DOHH2 (cell line): ENCODE measurements around the gene DGUOK.

ENCODE experiments used
- H3F3A ChIP-seq: fragments of 200-600 bp; sonication (generic), shearing (Covaris generic); 2 replicates; pipeline ENCODE4 v1.6.0; 2016; ENCODE audit warnings: antibody characterized with exemption, mild to moderate bottlenecking; ENCODE audit not compliant: control insufficient read depth, insufficient read depth
- H3K27ac ChIP-seq: fragments of 200-600 bp; sonication (generic); 2 replicates; pipeline ENCODE4 v1.5.1; 2014; ENCODE audit warnings: low read depth, mild to moderate bottlenecking, low read length, moderate library complexity
- H3K27me3 ChIP-seq: fragments of 200-600 bp; sonication (generic); 2 replicates; pipeline ENCODE4 v1.6.1; 2014; ENCODE audit warnings: mild to moderate bottlenecking, low read length, mixed read lengths; ENCODE audit not compliant: control insufficient read depth
- H3K36me3 ChIP-seq: fragments of 200-600 bp; sonication (generic); 2 replicates; pipeline ENCODE4 v1.6.1; 2014; ENCODE audit warnings: mild to moderate bottlenecking, low read length, moderate library complexity, mixed read lengths; ENCODE audit not compliant: control insufficient read depth
- H3K4me1 ChIP-seq: fragments of 200-600 bp; sonication (generic); 2 replicates; pipeline ENCODE4 v1.6.1; 2014; ENCODE audit warnings: mild to moderate bottlenecking, low read length, mixed read lengths; ENCODE audit not compliant: control insufficient read depth
- H3K4me2 ChIP-seq: fragments of 200-600 bp; sonication (generic); 2 replicates; pipeline ENCODE4 v1.6.0; 2014; ENCODE audit warnings: mild to moderate bottlenecking, low read length, moderate library complexity
- H3K4me3 ChIP-seq: fragments of 200-600 bp; sonication (generic); 2 replicates; pipeline ENCODE4 v1.5.1; 2014; ENCODE audit warnings: mild to moderate bottlenecking, low read length, mixed read lengths
- H3K79me2 ChIP-seq: fragments of 200-600 bp; sonication (generic); 2 replicates; pipeline ENCODE4 v1.6.1; 2014; ENCODE audit warnings: mild to moderate bottlenecking, low read length, mixed read lengths; ENCODE audit not compliant: control insufficient read depth
- H3K9me2 ChIP-seq: fragments of 200-600 bp; sonication (generic); replicated peaks from 2 replicates; pipeline ENCODE4 v1.6.1; 2014; ENCODE audit warnings: mild to moderate bottlenecking, low read length, mixed read lengths; ENCODE audit not compliant: control insufficient read depth
- H3K9me3 ChIP-seq: fragments of 200-600 bp; sonication (generic); 2 replicates; pipeline ENCODE4 v1.6.1; 2014; ENCODE audit warnings: antibody characterized with exemption, low read length, mixed read lengths; ENCODE audit not compliant: control insufficient read depth, insufficient read depth
- H4K20me1 ChIP-seq: fragments of 200-600 bp; sonication (generic); 2 replicates; pipeline ENCODE4 v1.6.0; 2014; ENCODE audit warnings: low read depth, mild to moderate bottlenecking, antibody characterized with exemption, low read length, moderate library complexity; ENCODE audit not compliant: control insufficient read depth, insufficient read depth
- EZH2phosphoT487 ChIP-seq: fragments of 200-600 bp; sonication (generic); IDR thresholded peaks from 2 replicates; pipeline ENCODE4 v1.6.1; 2017; ENCODE audit warnings: borderline replicate concordance, mild to moderate bottlenecking, antibody characterized with exemption, low read length, moderate library complexity, mixed read lengths
- TF ChIP-seq, protein P1 (sequence below): fragments of 200-600 bp; sonication (generic); IDR thresholded peaks from one replicate; pipeline ENCODE4 v1.5.1; 2014; ENCODE audit warnings: antibody characterized with exemption, mild to moderate bottlenecking, low read depth, low read length; ENCODE audit not compliant: poor library complexity, severe bottlenecking

The DGUOK gene

DNA sequence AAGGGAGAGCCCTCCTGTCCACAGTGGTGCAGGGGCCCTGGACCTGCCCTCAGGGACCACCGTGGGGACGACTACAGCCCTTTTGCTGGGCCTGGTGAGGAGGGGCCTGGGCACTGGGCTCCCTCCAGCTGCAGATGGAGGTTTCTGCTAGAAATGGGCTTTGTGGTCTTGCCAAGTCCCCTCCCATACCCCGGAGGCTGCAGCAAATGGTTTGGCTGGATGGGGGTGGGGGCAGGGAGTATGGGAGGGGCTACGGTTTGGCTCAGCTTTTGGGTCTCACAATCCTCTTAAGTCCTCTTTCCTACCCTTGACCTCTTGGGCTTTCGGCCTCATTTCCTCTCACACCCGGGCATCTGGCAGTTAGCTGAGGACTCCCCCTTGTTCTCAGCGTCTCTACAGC, 79.8 kb downstream of the DGUOK start:
- no peak overlapping the region for H3K4me2 ChIP-seq
- peaks cover 88% of the 10 kb centered on the region for H3K79me2 ChIP-seq
- H3K36me3 ChIP-seq = peaks cover 40% of the 10 kb centered on the region
- peaks cover 34% of the 10 kb centered on the region for H4K20me1 ChIP-seq
- no peaks in the 10 kb centered on the region for H3K27me3 ChIP-seq
- no peaks in the 10 kb centered on the region for H3F3A ChIP-seq
- H3K4me3 ChIP-seq = no peak overlapping the region
- TF ChIP-seq EZH2phosphoT487 = no peak
- TF ChIP-seq, protein P1, sequence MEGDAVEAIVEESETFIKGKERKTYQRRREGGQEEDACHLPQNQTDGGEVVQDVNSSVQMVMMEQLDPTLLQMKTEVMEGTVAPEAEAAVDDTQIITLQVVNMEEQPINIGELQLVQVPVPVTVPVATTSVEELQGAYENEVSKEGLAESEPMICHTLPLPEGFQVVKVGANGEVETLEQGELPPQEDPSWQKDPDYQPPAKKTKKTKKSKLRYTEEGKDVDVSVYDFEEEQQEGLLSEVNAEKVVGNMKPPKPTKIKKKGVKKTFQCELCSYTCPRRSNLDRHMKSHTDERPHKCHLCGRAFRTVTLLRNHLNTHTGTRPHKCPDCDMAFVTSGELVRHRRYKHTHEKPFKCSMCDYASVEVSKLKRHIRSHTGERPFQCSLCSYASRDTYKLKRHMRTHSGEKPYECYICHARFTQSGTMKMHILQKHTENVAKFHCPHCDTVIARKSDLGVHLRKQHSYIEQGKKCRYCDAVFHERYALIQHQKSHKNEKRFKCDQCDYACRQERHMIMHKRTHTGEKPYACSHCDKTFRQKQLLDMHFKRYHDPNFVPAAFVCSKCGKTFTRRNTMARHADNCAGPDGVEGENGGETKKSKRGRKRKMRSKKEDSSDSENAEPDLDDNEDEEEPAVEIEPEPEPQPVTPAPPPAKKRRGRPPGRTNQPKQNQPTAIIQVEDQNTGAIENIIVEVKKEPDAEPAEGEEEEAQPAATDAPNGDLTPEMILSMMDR = no peak
- no peaks in the 10 kb centered on the region for H3K9me2 ChIP-seq
- H3K9me3 ChIP-seq = no peaks in the 10 kb centered on the region
- H3K4me1 ChIP-seq = peaks cover 16% of the 10 kb centered on the region
- no peak overlapping the region for H3K27ac ChIP-seq

DNA sequence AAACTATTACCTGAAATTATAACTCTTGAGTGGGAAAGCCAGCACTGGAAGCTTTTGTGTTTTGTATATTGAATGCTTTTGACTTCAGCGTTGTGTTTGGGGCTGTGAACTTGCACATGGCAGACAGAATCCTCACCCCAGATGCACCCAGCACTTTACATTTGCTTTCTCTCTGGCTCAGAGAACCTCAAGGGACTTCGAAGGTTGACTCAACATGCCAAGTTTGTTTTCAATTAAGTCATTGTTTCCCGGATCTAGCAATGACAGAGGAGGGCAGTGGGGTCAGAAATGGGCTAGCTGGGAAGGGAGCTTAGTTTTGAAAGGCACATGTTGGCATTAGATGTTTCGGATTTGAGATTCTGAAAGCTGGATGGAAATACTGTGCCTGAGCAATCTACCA, 80.4 kb downstream of the DGUOK start:
- H4K20me1 ChIP-seq = peaks cover 32% of the 10 kb centered on the region
- H3K27ac ChIP-seq = no peak overlapping the region
- TF ChIP-seq EZH2phosphoT487 = no peak
- TF ChIP-seq, protein P1 = no peak
- H3K9me2 ChIP-seq = no peaks in the 10 kb centered on the region
- peaks cover 85% of the 10 kb centered on the region for H3K79me2 ChIP-seq
- no peaks in the 10 kb centered on the region for H3K9me3 ChIP-seq
- H3K4me1 ChIP-seq = peaks cover 9% of the 10 kb centered on the region
- peaks cover 40% of the 10 kb centered on the region for H3K36me3 ChIP-seq
- H3K4me2 ChIP-seq = no peak overlapping the region
- no peak overlapping the region for H3K4me3 ChIP-seq
- H3F3A ChIP-seq = no peaks in the 10 kb centered on the region
- no peaks in the 10 kb centered on the region for H3K27me3 ChIP-seq

DNA sequence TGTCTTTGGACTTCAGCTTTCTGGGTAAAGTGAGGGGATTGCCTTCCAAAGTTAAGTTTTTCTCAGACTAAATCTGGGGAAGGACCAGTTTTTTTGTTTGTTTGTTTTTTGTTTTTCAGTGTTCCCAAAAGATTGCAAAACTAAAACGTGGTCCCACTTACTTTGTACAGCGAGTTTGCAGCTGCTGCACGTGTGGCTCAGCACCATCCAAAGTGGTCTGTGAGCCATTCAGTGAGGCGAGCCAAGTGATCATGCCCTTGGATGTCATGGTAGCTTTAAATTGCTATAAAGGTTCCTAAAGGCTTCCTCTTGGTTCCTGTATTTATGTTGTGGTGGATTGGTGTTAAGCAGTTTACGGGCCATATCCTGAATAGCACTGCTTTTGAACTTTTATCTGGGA, 81.0 kb downstream of the DGUOK start:
- H3K4me3 ChIP-seq = no peak overlapping the region

More for the DNA sequence above, 81.0 kb downstream of the DGUOK start:
- peaks cover 5% of the 10 kb centered on the region for H3K4me1 ChIP-seq
- TF ChIP-seq, protein P1 = no peak
- TF ChIP-seq EZH2phosphoT487 = no peak
- H3F3A ChIP-seq = no peaks in the 10 kb centered on the region
- H3K9me2 ChIP-seq = no peaks in the 10 kb centered on the region
- peaks cover 89% of the 10 kb centered on the region for H3K79me2 ChIP-seq
- H3K4me2 ChIP-seq = no peak overlapping the region
- H3K36me3 ChIP-seq = peaks cover 42% of the 10 kb centered on the region
- H3K27me3 ChIP-seq = no peaks in the 10 kb centered on the region
- H4K20me1 ChIP-seq = peaks cover 35% of the 10 kb centered on the region
- no peak overlapping the region for H3K27ac ChIP-seq
- no peaks in the 10 kb centered on the region for H3K9me3 ChIP-seq
